ENCODE measurements around the gene RNF212. TPM values are rescaled to one million over a fixed set of nuclear protein-coding genes. Genes with fewer than 3 reads are reported as not detected.

Gene RNF212
- total and polyA plus RNA-seq, 2 of the 13 experiments (the other 11 are each of a cell fraction or from before 2014, with no cell fraction given): not detected

GRCh38 chr4:1041147-1041935 lies 72.0 kb downstream of the RNF212 start (continued):
- TF ChIP-seq ZUFSP (CRISPR knock-in tag; IDR thresholded peaks at IDR 0.05; ENCODE audit: borderline replicate concordance) (no peak), RORA (CRISPR knock-in tag; IDR thresholded peaks at IDR 0.05) (no peak), FOXK1 (CRISPR knock-in tag; IDR thresholded peaks at IDR 0.05; ENCODE audit: borderline replicate concordance, low read depth) (no peak), YY1 (IDR thresholded peaks at IDR 0.05; ENCODE audit: insufficient read depth, insufficient replicate concordance, low read depth, low read length) (no peak), PCBP1 (IDR thresholded peaks at IDR 0.05; ENCODE audit: borderline replicate concordance, low read depth, low read length) (no peak), HBP1 (CRISPR knock-in tag; IDR thresholded peaks at IDR 0.05; ENCODE audit: low read depth) (no peak), ZNF75D (CRISPR knock-in tag; IDR thresholded peaks at IDR 0.05; ENCODE audit: borderline replicate concordance) (no peak), ZNF879 (CRISPR knock-in tag; IDR thresholded peaks at IDR 0.05) (no peak)

Measured in HepG2 (cell line).